HAP-1 (cell line): Measurements from ENCODE around the gene CCDC9B.

Experiments
- DNase-seq, 2 experiments: peaks; one replicate each; pipeline ENCODE4 v3.0.0-alpha.2; 2016 to 2020; ENCODE audit warnings: low spot score in 2 of 2
- H3K27me3 ChIP-seq: fragments of 250-450 bp; sonication (Bioruptor Pico); 2 replicates; pipeline ENCODE4 v1.5.1; 2020; ENCODE audit warnings: low read depth, mild to moderate bottlenecking, moderate library complexity
- H3K36me3 ChIP-seq: fragments of 250-450 bp; sonication (Bioruptor Pico); replicated peaks from 2 replicates; pipeline ENCODE4 v1.5.1; 2020; ENCODE audit warnings: mild to moderate bottlenecking
- H3K4me1 ChIP-seq: fragments of 250-450 bp; sonication (Bioruptor Pico); 2 replicates; pipeline ENCODE4 v1.5.1; 2020; ENCODE audit warnings: mild to moderate bottlenecking
- H3K4me3 ChIP-seq: fragments of 250-450 bp; sonication (Bioruptor Pico); 2 replicates; pipeline ENCODE4 v1.5.1; 2020; ENCODE audit warnings: mild to moderate bottlenecking, moderate library complexity
- H3K9me3 ChIP-seq: fragments of 250-450 bp; sonication (Bioruptor Pico); 2 replicates; pipeline ENCODE4 v1.5.1; 2020; ENCODE audit warnings: mild to moderate bottlenecking, moderate library complexity
- in situ Hi-C: fragments of 300-500 bp; cut with MboI; formaldehyde crosslinking; loops from 3 replicates; pipeline ENCODE4 v1.14.3; 2020; ENCODE audit warnings: low sequenced_read_pairs, inconsistent platforms, mixed read lengths

CCDC9B gene

GRCh38 chr15:40334941-40335795 is 5.6 kb downstream of the CCDC9B start:
- Histone ChIP-seq H3K4me1 (peaks cover 3% of the 10 kb centered on the region), H3K27me3 (no peaks in the 10 kb centered on the region), H3K36me3 (peaks cover 3% of the 10 kb centered on the region; the same call in 1 of the 2 replicates), H3K9me3 (no peaks in the 10 kb centered on the region), H3K4me3 (no peak overlapping the region)
- DNase-seq = no peak
- in situ Hi-C loops = no loop called here

- H3K4me1 ChIP-seq = no peaks in the 10 kb centered on the region; the same call in 1 of the 2 replicates
- peaks cover 3% of the 10 kb centered on the region; the same call in 1 of the 2 replicates for H3K36me3 ChIP-seq
- in situ Hi-C loops = no loop called here
- no peaks in the 10 kb centered on the region for H3K27me3 ChIP-seq
- H3K9me3 ChIP-seq = no peaks in the 10 kb centered on the region
- no peak overlapping the region for H3K4me3 ChIP-seq
- no peak for DNase-seq
These were observed 6.2 kb downstream of the CCDC9B start for GRCh38 chr15:40334541-40334940.

DNA sequence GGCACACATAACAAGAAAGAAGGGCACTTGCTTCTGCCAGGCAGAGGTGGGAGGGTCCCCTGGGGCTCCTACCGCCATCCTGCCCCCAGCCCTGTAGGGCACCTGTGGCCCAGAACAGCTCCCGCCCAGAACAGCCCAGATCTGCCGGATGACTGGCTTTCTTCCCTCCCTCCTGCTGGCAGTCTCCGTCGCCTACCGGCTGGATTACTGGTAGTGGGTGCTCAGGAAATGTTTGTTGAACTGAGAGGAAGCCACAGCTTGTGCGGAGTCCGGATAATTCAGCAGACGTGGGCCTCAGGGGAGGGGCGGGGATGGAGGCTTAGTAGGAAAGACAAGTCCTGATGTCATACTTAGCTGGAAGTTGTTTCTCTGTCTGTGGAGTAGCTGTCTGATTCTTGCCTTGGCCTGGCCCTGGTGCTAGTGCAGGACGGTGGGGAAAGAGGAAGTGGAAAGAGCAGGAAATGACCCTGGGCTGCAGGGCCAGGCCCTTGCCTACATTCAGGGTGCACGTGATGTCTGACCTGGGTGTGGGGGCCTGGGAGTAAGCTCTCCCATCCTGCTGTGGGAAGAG is 6.7 kb downstream of the CCDC9B start:
- DNase-seq = no peak
- H3K27me3 ChIP-seq = no peaks in the 10 kb centered on the region
- H3K9me3 ChIP-seq = no peaks in the 10 kb centered on the region
- no peak overlapping the region for H3K4me3 ChIP-seq
- H3K36me3 ChIP-seq = peaks cover 8% of the 10 kb centered on the region; the same call in 1 of the 2 replicates
- H3K4me1 ChIP-seq = no peaks in the 10 kb centered on the region; the same call in 1 of the 2 replicates
- in situ Hi-C loops = no loop called here

- Histone ChIP-seq H3K9me3 (no peaks in the 10 kb centered on the region), H3K4me1 (peaks cover 15% of the 10 kb centered on the region), H3K4me3 (no peak overlapping the region), H3K36me3 (peaks cover 21% of the 10 kb centered on the region), H3K27me3 (no peaks in the 10 kb centered on the region)
- DNase-seq = no peak
- in situ Hi-C loops = no loop called here
These were observed 8.5 kb downstream of the CCDC9B start for GRCh38 chr15:40332113-40332781.

DNA sequence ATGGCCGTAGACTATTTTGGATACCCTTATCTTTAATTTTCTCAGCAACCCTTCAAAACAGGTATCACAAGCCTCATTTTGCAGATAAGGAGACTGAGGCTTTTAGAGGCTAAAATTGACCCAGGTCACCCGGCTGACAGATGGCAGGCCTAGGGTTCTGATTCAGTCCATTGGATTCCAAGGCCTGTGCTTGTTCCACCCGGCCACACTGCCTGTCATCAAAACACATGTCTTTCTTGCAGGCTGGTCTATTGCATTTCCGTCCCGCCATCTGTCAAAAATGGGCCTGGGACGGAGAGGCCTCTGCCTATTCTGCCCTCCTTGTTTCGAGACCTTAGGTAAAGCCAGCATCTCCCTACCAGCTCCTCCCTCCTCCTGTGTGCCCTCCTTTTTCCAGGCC is 9.1 kb downstream of the CCDC9B start:
- H3K36me3 ChIP-seq = peaks cover 23% of the 10 kb centered on the region
- H3K4me1 ChIP-seq = peaks cover 21% of the 10 kb centered on the region
- H3K9me3 ChIP-seq = no peaks in the 10 kb centered on the region
- in situ Hi-C loops = no loop called here
- no peaks in the 10 kb centered on the region for H3K27me3 ChIP-seq
- no peak overlapping the region for H3K4me3 ChIP-seq
- DNase-seq = no peak

DNA sequence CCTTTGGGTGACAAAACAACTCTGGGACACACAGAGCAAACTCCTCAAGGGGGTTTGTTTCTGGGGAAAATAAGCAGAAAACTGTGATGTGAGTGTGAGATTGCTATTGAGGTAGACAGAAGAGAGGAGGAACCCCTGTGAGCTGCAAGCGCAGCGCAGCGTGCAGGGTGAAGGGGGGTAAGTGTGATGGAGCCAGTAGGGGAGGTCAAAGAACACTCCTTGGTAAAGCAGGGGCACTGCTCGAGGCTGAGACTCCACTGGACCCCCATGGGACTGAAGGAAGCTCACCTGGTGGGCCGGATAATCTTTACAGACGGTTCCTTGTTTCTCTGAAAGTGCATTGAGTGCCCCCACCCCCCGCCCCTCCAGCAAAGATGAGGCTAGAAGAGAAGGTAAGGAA is 9.7 kb downstream of the CCDC9B start:
- Histone ChIP-seq H3K9me3 (no peaks in the 10 kb centered on the region), H3K4me3 (no peak overlapping the region), H3K27me3 (no peaks in the 10 kb centered on the region), H3K4me1 (peaks cover 27% of the 10 kb centered on the region), H3K36me3 (peaks cover 29% of the 10 kb centered on the region)
- no peak for DNase-seq
- in situ Hi-C loops = no loop called here

- Histone ChIP-seq H3K4me1 (peaks cover 31% of the 10 kb centered on the region), H3K4me3 (no peak overlapping the region), H3K9me3 (no peaks in the 10 kb centered on the region), H3K27me3 (no peaks in the 10 kb centered on the region), H3K36me3 (peaks cover 33% of the 10 kb centered on the region)
- in situ Hi-C loops = no loop called here
- DNase-seq = no peak
These were observed 10.3 kb downstream of the CCDC9B start for GRCh38 chr15:40330368-40330836.

GRCh38 chr15:40329804-40330203 is 10.9 kb downstream of the CCDC9B start:
- Histone ChIP-seq H3K9me3 (no peaks in the 10 kb centered on the region), H3K36me3 (peaks cover 36% of the 10 kb centered on the region), H3K27me3 (no peaks in the 10 kb centered on the region), H3K4me3 (no peak overlapping the region), H3K4me1 (peaks cover 36% of the 10 kb centered on the region)
- in situ Hi-C loops = no loop called here
- DNase-seq = no peak

GRCh38 chr15:40328751-40329150 is 12.0 kb downstream of the CCDC9B start:
- in situ Hi-C loops = no loop called here
- no peak for DNase-seq
- Histone ChIP-seq H3K9me3 (no peaks in the 10 kb centered on the region), H3K4me1 (peaks cover 36% of the 10 kb centered on the region), H3K27me3 (no peaks in the 10 kb centered on the region), H3K4me3 (no peak overlapping the region), H3K36me3 (peaks cover 37% of the 10 kb centered on the region)

GRCh38 chr15:40328176-40328575 is 12.6 kb downstream of the CCDC9B start:
- no peaks in the 10 kb centered on the region for H3K27me3 ChIP-seq
- no peaks in the 10 kb centered on the region for H3K9me3 ChIP-seq
- peaks cover 36% of the 10 kb centered on the region for H3K4me1 ChIP-seq
- peaks cover 37% of the 10 kb centered on the region for H3K36me3 ChIP-seq
- H3K4me3 ChIP-seq = no peak overlapping the region
- in situ Hi-C loops = no loop called here
- peak in 1 of 2 experiments; percentile 56 for DNase-seq

- peak; percentile 34 to 40 for DNase-seq
- no peaks in the 10 kb centered on the region for H3K27me3 ChIP-seq
- H3K4me1 ChIP-seq = peaks cover 42% of the 10 kb centered on the region
- H3K9me3 ChIP-seq = no peaks in the 10 kb centered on the region
- peaks cover 37% of the 10 kb centered on the region for H3K36me3 ChIP-seq
- in situ Hi-C loops = no loop called here
- no peak overlapping the region for H3K4me3 ChIP-seq
These were observed 13.3 kb downstream of the CCDC9B start for GRCh38 chr15:40327457-40327856.

DNA sequence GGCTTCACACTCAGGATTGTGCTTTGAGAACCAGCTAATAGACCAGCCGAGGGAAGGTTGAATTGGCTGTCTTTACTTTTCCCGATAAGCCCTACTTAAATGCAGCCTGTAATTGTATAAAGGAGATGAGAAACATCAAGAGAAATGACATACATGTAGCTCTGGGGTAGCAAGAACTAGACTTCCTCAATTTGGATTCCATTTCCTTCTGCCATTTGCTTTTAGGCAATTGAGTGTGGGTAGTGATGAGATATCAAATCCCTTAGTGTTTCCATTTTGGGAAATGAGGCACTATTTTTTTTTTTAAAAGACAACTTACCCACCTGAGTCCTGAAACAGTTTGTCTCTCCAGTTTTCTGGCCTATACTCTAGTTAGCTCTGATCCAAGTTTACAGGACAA is 15.0 kb downstream of the CCDC9B start:
- Histone ChIP-seq H3K9me3 (no peaks in the 10 kb centered on the region), H3K4me1 (peaks cover 56% of the 10 kb centered on the region), H3K4me3 (no peak overlapping the region), H3K36me3 (peaks cover 36% of the 10 kb centered on the region), H3K27me3 (no peaks in the 10 kb centered on the region)
- no peak for DNase-seq
- in situ Hi-C loops = no loop called here

DNA sequence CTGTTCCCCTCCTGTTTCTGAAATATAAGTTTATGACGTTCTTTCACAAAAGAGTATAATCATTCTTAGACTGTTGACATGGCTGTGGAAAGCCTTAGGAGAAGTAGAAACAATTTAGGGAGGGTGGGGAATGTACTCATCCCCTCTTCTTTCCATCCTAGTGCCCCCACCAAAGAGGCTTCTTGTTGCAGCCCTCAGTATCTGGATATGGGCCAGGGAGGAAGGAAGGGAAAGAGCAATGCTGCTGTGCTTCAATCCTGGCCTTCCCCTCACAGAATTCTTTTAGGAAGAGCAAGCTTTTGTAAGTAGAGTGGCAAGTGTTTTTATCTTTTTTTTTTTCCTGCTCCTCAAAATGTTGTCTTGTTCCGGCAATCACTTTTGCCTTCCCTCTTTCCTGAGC is 15.6 kb downstream of the CCDC9B start:
- in situ Hi-C loops = no loop called here
- Histone ChIP-seq H3K36me3 (peaks cover 34% of the 10 kb centered on the region), H3K4me3 (peak overlapping the region; percentile 52), H3K4me1 (peaks cover 61% of the 10 kb centered on the region), H3K9me3 (no peaks in the 10 kb centered on the region), H3K27me3 (no peaks in the 10 kb centered on the region)
- DNase-seq = no peak
